Measurements from ENCODE around the gene DNM1L. TPM values are rescaled to one million over a fixed set of nuclear protein-coding genes. Genes with fewer than 3 reads are reported as not detected.

Gene DNM1L
- total and polyA plus RNA-seq, 9 of the 15 experiments (the other 6 are each of a cell fraction or from before 2014, with no cell fraction given) = 24.1 to 82.8 (median 61.5) TPM

- Histone ChIP-seq H3K4me1 (replicated peaks in 1 of 2; ENCODE audit: control insufficient read depth in 2 of 2, insufficient read depth in 2 of 2, low read length in 2 of 2) (no peaks in the 10 kb centered on the region), H3K36me3 (ENCODE audit: control insufficient read depth, insufficient read depth, low read length) (no peaks in the 10 kb centered on the region), H3K4me3 (no peak overlapping the region), H3K27me3 (ENCODE audit: control insufficient read depth in 2 of 2, insufficient read depth in 2 of 2, low read length in 2 of 2) (no peaks in the 10 kb centered on the region; a peak in 1 of 5 replicates), H3K9ac (ENCODE audit: insufficient read depth in 1 of 2, low read depth in 2 of 2, low read length in 2 of 2) (no peak overlapping the region), H3K9me1 (ENCODE audit: control insufficient read depth, insufficient read depth, low read length) (no peaks in the 10 kb centered on the region), H2AFZ (ENCODE audit: low read depth, low read length) (no peak overlapping the region), H3K27ac (ENCODE audit: extremely low read depth, low read depth, low read length) (no peak overlapping the region), H4K20me1 (replicated peaks; ENCODE audit: control insufficient read depth, insufficient read depth, low read length) (no peaks in the 10 kb centered on the region), H3K9me3 (replicated peaks; ENCODE audit: control insufficient read depth, insufficient read depth, low read depth, low read length) (no peaks in the 10 kb centered on the region), H3K79me2 (ENCODE audit: control insufficient read depth, insufficient read depth, low read length) (no peaks in the 10 kb centered on the region), H3K4me2 (ENCODE audit: insufficient read depth, low read length) (no peak overlapping the region)
- FAIRE-seq = no peak
- no TSS peak for BruUV-seq (replicated peaks)
- in situ Hi-C loops (cut with MboI) = no loop called here
- 0% methylated on average over 2 of the region's 2 CpGs for WGBS (ENCODE audit: insufficient coverage, low coverage, missing lambda C conversion rate)
- intact Hi-C loops (cut with micrococcal nuclease) = no loop called here
- CTCF ChIA-PET (ENCODE audit: low intra/inter-chr PET ratio) = no interaction called here
- no peak for DNase-seq (ENCODE audit: extremely low read depth in 1 of 4, low spot score in 3 of 4)
- POLR2A ChIA-PET = no interaction called here
- no peak for ATAC-seq
- TF ChIP-seq U2AF1 (optimal IDR thresholded peaks at IDR 0.05; ENCODE audit: low read depth, low read length) = no peak
- TF ChIP-seq GATA2 (CRISPR knock-in tag; IDR thresholded peaks at IDR 0.05) = no peak
- no peak for TF ChIP-seq BCL6 (CRISPR knock-in tag; IDR thresholded peaks at IDR 0.05)
- no peak for TF ChIP-seq CEBPG (CRISPR knock-in tag; IDR thresholded peaks at IDR 0.05)
- TF ChIP-seq CEBPG (tag; conservative IDR thresholded peaks at IDR 0.05 in 1 of 2, IDR thresholded peaks at IDR 0.05 in 1 of 2) = no peak
- TF ChIP-seq ATF2 (CRISPR knock-in tag; IDR thresholded peaks at IDR 0.05) = no peak
- TF ChIP-seq ZNF133 (CRISPR knock-in tag; IDR thresholded peaks at IDR 0.05) = no peak
Observed at GRCh38 chr12:32789916-32790315, 110.8 kb downstream of the DNM1L start.
